Fibroblast of villous mesenchyme (primary cell): ENCODE results near the gene B4GALNT4. TPM values are rescaled to one million over a fixed set of nuclear protein-coding genes. Genes with fewer than 3 reads are reported as not detected.
"Not testable (repeated sequence)": the region's sequence is repeated elsewhere in the genome, so short reads cannot be mapped to it uniquely, and the experiment has no call there.

Experiments used
- DNase-seq: peaks from one replicate; pipeline ENCODE4 v3.0.0-alpha.2; 2010; ENCODE audit warnings: low read depth
- H3K4me3 ChIP-seq: 2 replicates; pipeline ENCODE4 v1.5.1; 2011; ENCODE audit warnings: low read depth, mild to moderate bottlenecking, low read length
- total RNA-seq: library from RNA; depleted of rRNA; stranded (reverse); fragments of >200 nt; gene quantifications from 2 replicates; pipeline ENCODE4 v1.2.3, GENCODE V29; 2012
- TF ChIP-seq, protein P1 (sequence below): IDR thresholded peaks from 2 replicates; pipeline ENCODE4 v1.5.1; 2012; ENCODE audit warnings: low read depth, mild to moderate bottlenecking, low read length; ENCODE audit not compliant: insufficient read depth

B4GALNT4 gene
- total RNA-seq, 1 donor = 0.43 TPM

DNA sequence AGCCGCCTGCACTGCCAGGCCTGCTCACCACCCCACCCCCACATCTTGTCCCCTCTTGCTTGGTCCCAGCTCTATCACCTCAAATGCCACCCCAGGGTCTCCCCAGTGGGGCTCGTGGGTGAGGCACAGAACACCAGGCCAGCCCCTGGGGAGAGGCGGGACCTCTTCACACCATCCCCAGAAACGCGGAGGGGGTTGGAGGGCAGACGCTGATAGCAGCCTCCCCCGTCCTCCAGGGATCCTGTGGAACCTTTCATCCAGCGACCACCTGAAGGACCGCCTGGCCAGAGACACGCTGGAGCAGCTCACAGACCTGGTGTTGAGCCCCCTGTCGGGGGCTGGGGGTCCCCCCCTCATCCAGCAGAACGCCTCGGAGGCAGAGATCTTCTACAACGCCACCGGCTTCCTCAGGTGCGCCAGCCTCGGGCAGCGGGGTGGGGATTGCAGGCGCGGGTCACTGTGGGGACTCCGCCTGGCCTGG lies 30.5 kb downstream of the B4GALNT4 start:
- no peak for DNase-seq
- TF ChIP-seq, protein P1, sequence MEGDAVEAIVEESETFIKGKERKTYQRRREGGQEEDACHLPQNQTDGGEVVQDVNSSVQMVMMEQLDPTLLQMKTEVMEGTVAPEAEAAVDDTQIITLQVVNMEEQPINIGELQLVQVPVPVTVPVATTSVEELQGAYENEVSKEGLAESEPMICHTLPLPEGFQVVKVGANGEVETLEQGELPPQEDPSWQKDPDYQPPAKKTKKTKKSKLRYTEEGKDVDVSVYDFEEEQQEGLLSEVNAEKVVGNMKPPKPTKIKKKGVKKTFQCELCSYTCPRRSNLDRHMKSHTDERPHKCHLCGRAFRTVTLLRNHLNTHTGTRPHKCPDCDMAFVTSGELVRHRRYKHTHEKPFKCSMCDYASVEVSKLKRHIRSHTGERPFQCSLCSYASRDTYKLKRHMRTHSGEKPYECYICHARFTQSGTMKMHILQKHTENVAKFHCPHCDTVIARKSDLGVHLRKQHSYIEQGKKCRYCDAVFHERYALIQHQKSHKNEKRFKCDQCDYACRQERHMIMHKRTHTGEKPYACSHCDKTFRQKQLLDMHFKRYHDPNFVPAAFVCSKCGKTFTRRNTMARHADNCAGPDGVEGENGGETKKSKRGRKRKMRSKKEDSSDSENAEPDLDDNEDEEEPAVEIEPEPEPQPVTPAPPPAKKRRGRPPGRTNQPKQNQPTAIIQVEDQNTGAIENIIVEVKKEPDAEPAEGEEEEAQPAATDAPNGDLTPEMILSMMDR = no peak
- H3K4me3 ChIP-seq = no peak overlapping the region

DNA sequence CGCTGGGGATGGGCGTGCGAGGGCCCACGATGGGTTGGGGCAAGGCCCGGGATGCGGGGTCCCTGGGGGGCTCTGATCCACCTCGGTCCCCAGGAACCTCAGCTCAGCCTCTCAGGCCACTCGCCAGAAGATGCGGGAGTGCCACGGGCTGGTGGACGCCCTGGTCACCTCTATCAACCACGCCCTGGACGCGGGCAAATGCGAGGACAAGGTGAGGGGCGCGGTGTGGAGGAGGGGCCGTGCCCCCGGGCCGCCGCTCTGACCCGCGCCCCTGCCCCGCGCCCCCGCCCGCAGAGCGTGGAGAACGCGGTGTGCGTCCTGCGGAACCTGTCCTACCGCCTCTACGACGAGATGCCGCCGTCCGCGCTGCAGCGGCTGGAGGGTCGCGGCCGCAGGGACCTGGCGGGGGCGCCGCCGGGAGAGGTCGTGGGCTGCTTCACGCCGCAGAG lies 31.0 kb downstream of the B4GALNT4 start:
- DNase-seq = no peak
- no peak overlapping the region for H3K4me3 ChIP-seq
- TF ChIP-seq, protein P1 = no peak

DNA sequence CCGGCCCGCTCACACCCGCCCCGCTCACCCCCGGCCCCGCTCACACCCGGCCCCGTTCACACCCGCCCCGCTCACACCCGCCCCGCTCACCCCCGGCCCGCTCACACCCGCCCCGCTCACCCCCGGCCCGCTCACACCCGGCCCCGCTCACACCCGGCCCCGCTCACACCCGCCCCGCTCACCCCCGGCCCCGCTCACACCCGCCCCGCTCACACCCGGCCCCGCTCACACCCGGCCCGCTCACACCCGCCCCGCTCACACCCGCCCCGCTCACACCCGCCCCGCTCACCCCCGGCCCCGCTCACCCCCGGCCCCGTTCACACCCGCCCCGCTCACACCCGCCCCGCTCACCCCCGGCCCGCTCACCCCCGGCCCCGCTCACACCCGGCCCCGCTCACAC lies 31.9 kb downstream of the B4GALNT4 start:
- H3K4me3 ChIP-seq, DNase-seq: not testable (repeated sequence)

DNA sequence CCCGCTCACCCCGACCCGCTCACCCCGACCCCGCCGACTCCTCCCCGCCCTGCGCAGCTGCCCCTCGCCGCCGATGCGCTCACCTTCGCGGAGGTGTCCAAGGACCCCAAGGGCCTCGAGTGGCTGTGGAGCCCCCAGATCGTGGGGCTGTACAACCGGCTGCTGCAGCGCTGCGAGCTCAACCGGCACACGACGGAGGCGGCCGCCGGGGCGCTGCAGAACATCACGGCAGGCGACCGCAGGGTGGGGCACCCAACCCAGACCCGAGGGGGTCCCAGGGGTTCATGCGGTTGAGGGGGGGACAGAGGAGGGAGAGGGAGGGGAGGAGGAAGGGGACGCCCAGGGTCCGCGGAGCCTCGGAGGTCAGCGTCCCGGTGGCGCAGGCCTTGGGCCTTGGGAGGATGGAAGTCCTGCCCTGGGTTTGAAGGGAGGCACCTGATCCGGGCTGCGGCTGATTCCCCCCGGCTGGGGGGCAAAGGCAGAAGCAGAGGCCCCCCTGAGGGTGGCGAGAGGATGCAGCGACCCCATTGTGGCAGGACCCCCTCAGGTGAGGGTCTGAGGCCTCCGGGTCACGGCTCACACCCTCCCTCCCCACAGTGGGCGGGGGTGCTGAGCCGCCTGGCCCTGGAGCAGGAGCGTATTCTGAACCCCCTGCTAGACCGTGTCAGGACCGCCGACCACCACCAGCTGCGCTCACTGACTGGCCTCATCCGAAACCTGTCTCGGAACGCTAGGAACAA lies 33.9 kb downstream of the B4GALNT4 start:
- no peak for DNase-seq
- TF ChIP-seq, protein P1 = no peak

DNA sequence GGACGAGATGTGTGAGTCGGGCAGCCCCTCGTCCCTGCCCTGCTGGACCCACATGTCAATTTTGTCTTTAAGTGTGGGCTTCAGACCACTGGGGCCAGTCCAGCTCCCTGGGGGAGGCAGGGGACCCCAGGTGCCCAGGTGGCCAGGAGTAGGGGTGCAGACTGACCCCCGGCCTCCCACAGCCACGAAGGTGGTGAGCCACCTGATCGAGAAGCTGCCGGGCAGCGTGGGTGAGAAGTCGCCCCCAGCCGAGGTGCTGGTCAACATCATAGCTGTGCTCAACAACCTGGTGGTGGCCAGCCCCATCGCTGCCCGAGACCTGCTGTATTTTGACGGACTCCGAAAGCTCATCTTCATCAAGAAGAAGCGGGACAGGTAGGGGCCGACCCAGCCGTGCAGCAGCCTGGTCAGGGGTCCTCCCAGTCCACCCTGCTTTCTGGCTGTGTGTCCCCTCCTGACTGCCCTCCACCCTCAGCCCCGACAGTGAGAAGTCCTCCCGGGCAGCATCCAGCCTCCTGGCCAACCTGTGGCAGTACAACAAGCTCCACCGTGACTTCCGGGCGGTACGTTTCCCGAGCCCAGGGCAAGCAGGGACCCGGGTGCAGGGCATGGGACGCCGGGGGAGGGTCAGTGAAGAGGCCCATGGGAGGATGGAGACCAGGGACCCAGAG lies 34.6 kb downstream of the B4GALNT4 start:
- no peak for DNase-seq
- H3K4me3 ChIP-seq = no peak overlapping the region
- TF ChIP-seq, protein P1 = no peak

More for the DNA sequence above, 33.9 kb downstream of the B4GALNT4 start:
- no peak overlapping the region for H3K4me3 ChIP-seq

DNA sequence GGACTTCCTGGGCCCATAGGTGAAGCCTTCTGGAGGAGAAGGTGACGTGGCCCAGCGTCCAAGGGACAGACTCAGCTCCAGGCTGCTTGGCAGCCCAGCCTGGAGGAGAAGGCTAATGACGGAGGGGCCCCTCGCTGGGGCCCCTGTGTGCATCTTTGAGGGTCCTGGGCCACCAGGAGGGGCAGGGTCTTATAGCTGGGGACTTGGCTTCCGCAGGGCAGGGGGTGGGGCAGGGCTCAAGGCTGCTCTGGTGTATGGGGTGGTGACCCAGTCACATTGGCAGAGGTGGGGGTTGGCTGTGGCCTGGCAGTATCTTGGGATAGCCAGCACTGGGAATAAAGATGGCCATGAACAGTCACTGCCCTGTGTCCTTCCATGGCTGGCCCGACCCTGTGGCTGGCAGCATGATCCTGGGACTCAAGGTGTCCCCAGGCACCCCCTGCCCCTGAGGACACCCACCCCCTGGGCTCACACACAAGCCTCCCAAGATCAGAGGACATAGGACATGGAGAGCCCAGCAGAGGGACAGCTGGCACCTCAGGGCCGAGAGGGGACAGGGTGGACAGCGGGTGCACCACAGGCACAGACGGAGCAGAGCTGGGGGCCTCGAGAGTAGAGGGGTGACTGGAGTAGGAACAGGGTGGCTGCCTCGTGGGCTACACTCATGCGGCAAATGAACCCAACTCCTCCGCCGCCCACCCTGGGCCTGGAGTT lies 35.4 kb downstream of the B4GALNT4 start:
- no peak for DNase-seq
- H3K4me3 ChIP-seq = no peak overlapping the region
- TF ChIP-seq, protein P1 = no peak
